ENCODE data around the gene KCNQ4.

KCNQ4 gene

DNA sequence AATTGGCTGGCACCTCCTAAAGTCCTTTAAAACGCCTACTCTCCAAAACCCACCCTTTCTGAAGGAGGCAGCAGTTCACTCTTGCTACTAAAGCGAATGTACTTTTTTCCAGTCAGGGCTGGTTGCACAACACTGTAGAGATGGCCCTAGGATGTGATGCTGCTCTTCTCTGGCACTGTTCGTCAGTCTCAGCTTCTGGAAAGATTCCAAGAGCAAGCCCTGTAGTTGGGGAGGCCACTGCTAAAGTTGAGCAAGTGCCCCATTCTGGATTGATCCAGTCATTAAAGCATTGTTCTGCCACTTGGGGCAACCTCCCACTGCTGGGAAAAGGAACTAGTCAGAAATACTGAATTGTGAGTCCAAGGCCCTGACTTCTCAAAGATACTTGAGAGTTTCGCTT lies 28.5 kb upstream of the KCNQ4 start:
- no peak for DNase-seq

DNA sequence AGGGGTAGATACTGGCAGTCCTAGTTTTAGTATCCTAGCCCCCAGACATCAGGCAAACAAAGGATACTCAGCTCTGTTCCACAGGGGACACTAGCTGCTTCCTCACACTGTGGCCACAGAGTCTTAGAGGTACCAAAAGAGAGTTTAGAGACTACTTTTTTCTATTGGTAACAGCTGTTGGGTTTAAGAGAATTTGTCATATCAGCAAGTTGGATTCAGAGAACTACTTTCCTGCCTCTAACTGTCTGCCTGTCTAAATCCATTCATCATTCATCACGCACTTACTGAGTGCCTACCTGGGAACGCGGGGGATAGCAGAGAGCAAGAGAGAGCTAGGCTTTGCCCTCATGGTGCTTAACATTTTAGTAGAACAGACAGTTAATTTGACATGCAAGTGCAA lies 27.1 kb upstream of the KCNQ4 start:
- no peak for DNase-seq

DNA sequence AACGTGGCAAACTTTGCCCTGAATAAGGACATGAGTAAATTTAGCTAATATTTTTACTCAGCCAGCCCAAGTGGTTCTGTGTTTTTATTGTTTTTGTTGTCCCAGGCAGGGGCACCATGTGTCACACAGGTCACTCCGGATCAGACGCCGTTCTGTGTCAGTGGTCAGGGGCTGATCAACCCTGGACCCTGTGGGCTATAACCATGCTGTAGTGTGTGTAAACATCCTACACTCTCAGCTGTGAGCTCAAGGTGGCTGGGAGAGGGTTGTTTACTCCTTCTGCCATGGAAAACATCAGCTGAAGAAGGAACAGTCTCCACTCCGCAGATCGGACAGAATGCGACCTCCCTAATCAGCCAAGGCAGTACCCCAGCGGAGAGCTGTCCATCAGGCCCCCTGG lies 26.5 kb upstream of the KCNQ4 start:
- no peak for DNase-seq

DNA sequence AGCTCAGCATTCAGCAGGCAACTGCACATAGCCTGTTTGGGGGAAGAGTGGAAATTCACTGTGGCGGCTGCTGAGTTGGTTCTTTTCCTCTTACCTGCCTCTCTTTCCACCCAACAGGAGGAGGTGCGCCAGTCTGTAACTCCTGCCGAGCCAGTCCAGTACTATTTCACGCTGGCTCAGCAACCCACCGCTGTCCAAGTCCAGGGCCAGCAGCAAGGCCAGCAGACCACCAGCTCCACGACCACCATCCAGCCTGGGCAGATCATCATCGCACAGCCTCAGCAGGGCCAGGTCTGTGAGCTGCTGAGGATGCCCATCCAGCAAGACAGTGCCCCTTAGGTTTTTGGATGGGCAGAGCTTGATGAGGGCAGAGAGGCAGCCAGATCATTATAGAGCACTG lies 25.6 kb upstream of the KCNQ4 start:
- DNase-seq = no peak

DNA sequence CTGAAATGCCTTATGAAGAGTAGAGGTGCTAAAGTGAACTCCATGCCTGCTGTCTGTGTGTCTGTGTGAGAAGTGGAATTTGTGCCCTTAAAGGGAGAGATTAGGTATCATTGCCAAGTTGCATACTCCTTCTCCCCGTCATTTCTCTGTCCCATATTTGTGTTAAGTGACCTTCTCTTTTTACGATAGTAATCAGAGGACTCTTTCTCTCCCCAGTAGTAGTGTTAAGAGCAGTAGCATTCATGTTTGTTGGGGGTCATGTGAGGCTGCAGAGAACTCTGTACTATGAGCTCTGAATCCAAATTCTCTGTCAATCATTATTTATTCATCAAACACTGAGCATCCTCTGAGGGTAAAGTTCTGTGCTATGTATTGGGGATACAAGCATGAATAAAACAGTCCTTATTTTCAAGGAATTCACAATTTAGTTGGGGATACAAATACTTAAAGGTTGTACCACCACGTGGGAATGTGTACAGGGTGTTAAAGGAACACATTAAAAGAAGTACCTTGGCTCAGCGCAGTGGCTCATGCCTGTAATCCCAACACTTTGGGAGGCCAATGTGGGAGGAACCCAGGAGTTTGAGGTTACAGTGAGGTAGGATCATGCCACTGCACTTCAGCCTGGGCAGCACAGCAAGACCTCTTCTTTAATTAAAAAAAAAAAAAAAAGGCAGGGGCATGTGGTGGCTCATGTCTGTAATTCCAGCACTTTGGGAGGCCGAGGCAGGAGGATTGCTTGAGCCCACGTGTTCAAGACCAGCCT lies 24.8 kb upstream of the KCNQ4 start:
- DNase-seq = no peak

DNA sequence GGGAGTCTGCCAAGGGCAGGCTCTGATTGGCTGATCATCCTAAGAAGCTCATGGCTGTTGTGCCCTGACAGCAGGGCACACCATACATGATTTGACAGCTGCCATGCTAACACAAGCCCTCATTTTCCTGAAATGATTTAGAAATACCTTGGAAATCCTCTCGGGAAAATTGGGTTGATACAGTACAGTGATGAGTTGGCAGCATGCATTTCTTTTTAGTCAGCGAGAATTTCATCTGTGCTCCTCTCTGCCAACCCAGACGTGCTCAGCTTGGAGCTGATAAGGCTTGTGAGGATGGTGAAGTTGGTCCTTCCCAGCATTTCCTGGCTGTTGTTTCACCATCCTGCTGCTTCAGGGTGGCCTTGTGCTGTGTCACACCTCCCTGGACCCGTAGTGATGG lies 22.6 kb upstream of the KCNQ4 start:
- no peak for DNase-seq

DNA sequence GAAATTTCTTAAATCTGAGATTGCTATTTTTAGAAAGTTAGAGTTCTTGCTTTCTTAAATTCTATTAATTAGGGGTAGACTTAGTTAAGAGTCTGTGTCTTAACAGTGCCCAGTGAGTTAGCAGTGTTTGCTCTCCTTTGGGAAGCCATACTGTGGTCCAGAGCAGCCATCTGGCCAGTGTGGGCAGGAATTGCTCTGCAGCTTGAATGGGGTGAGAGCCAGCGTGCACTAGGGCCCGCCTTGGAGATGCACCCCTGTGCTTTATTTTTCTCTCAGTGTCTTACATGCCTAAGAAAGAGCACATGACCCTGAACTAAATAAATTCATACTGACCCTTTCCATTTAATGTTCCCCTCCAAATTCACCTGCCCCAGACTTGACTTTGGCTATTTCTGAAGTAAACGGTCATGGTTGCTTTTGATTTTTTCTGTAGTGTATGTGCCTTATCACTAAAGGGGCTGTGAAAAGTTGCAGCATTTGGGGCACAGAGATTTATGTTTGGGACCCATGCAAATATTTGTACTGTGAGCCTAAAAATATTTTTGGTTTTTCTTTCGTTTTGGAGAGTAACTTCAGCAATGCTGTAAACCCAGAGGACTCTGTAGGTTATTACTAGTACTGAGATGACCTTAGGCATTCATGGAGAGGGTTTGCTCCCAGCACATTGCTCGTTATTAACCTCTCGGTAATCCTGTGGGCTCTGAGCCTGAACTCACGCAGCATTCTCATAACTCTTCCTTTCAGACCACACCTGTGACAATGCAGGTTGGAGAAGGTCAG lies 21.3 kb upstream of the KCNQ4 start:
- DNase-seq = no peak

DNA sequence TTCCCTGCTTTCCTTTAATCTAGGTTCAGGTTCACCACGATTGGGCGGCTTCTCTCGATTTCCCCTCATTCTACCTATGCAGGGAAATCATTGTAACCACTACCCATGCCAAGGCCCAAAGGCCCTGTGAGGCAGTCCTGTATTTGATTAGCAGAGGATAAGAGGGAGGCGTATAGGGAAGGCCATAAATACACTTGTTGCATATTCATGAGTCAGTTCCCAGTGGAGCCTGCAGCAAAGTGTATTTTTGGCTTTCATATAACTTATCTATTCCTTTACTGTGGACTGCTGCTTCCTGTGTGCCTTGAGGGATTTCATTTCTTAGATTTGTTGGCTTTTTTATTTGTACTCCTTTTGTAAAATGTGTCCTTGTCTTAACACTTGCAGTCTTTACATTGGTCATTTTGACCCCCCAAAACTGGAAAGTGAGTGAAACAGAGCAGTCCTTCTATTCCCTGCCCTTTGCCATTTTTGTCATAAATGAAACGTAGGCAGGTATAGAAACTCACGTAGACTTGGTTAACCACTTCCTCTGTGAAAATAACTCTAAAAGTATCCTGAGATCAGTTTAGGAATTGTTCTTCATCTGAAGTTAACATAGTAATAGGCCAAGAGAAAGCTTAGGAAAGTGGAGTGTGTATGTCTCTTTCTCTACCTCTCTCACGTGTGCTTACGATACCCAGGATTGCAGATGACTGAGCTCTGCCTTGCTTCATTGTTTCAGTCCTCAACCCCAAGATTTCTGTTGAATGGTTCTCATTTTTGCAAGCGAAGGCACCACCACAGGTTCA lies 19.6 kb upstream of the KCNQ4 start:
- no peak for DNase-seq

DNA sequence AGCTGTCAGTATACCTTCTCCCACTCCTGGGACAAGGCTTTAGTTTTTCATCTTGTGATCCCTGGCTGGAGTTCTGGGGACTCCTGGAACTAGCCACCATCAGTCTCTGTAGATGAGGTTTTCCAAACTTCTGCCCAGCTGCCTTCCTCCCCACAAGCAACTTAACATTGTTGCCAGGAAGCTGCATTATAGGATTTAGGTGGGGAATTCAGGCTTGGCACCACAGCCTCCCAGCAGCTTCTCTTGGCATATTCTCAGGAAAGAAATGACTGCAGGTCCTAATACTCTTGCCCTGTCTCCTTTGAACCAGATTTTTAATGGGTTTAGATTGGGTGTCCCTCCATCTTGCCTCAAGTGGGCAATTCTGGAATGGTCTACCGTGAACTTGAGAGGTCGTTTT lies 18.6 kb upstream of the KCNQ4 start:
- no peak for DNase-seq

DNA sequence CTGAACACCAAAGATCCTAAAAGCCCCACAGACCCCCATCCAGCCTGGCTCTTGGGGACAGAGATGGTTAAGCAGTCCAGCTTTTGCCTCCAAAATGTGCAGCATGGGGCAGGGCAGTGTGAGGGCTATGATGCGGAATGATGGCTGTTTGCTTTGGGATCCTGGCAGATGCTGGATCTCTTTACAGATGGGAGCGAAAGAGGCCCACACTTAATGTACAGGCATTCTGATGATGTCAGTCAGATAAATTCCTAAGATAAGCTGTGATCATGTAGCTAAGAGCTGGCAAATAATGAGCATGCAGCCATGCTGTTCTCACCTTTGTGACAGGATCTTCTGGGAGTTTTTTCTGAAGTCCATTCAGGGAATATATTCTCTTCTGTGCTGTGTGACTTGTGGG lies 17.6 kb upstream of the KCNQ4 start:
- no peak for DNase-seq

DNA sequence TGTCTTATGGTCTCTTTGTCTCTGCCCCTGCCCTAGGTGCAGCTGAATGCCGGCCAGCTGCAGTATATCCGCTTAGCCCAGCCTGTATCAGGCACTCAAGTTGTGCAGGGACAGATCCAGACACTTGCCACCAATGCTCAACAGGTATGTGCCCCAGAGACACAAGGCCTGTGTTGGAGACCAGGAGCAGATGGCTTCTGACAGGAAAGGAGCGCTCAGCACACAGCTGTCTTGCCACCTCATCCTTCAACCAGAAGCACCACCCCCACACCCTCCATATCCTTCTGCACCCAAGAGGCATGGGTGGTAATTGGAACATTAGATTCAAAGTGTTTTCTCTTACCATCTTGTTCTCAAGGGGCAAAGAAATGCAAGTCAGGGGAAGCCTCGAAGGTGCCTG lies 17.0 kb upstream of the KCNQ4 start:
- no peak for DNase-seq

DNA sequence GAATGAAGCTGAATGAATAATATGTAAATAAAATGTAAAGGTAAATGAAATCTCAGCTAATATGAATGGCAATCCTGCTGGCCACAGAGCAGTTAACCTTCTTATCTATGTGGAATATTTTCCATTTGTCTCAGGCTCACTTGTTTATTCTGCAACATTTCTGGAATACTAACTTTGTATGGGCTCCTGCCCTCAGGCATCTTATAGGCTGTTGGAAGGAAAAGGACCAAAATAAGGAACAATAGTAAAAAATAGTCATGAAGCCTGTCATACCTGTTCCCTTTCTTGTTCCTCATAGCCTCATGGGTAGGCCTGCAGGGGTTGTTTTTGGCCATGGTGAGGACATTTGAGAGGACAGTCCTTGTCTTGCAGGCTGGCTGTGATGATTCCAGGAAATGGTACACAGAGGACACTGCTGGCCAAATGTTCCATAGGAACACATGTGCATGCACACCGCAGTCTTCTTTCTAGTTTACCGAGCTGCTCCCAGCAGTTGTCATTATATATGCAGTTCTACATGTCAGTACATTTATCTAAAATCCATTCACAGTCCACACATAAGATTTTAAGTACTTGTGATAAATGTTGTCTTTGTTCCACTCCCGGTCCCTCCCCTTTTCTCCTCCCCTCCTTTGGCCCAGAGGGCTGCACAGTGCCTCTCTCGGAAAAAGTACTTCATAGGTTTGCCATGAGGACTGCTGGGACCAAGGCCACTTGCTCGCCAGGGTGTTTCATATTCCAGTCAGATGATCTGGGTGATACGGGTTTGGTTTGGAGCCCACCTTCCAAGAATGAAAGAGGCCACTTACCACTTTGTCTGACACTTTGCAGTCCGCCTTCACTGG lies 15.2 kb upstream of the KCNQ4 start:
- DNase-seq = no peak

DNA sequence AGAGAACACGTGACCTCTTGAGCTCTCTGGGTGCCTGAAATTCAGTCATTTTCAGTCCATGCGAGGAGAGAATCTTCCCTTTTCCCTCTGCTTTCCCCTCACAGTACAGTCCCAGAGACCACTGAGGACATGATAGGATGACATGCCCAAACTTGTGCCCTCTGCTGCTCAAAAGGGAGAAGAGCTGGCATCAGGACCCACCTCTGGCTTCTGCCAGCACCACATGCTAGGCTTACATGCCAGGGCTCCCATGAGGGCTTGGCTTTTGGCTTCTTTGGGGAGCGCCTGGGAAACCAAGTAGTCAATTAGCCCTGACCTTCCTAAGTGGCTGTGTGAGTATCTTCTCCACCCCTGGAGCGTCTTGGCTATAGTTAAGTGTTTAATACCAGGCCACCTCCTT lies 13.8 kb upstream of the KCNQ4 start:
- DNase-seq = no peak

DNA sequence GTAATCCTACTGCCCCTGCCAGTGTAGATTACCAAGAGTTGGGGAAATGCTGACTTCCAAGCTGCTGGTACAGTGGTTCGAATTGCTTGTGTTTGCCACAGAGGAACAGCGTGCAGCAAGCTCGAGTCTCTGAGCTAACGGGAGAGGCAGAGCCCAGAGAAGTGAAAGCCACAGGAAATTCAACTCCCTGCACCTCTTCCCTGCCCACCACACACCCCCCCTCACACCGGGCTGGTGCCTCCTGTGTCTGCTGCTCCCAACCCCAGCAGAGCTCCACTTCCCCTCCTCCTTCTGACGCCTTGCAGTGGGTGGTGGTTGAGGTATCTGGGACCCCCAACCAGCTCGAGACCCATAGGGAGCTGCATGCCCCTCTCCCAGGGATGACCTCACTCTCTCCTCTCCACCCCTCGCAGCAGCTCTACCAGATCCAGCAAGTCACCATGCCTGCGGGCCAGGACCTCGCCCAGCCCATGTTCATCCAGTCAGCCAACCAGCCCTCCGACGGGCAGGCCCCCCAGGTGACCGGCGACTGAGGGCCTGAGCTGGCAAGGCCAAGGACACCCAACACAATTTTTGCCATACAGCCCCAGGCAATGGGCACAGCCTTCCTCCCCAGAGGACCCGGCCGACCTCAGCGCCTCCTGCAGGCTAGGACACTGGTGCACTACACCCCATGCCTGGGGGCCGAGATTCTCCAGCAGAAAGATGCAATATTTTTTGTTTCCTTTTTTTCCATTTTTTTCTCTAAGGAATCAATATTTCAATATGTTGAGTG lies 13.1 kb upstream of the KCNQ4 start:
- DNase-seq = no peak

DNA sequence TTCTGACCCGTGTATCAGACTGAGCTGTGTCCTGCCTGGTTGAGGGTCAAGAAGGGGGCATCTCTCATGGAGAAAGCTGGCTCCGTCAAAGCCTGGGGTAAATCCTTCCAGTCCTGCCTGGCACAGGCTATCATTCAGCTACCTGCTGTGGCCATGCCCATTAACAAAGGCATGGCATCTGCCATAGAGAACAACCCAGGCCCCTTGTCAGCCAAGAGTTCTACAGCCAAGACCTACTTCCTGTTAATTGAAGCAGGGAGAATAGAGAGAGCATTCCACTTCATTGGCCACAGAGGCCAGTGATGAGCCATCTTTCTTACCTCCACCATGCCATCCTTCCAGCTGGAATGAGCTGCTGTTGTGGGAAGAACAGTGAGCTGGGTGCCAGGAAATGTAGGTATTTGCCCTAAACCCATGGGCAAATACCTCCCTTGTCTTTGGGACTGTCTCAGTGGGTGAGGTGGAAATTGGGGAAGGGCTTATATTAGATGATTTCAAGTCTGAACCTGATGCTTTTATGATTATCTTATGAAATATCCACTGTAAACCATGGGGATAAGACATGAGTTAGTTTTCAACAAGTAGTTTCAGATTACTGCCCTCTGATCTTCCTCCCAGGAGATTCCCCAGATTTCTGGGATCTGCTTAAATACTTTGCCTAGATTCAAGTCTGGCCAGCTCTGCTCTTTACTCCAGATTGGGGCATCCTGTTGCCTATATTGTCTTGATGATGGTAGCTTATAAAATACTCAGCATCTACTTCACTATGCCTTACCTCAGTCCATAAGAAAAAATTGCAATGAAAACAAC lies 11.2 kb upstream of the KCNQ4 start:
- no peak for DNase-seq

DNA sequence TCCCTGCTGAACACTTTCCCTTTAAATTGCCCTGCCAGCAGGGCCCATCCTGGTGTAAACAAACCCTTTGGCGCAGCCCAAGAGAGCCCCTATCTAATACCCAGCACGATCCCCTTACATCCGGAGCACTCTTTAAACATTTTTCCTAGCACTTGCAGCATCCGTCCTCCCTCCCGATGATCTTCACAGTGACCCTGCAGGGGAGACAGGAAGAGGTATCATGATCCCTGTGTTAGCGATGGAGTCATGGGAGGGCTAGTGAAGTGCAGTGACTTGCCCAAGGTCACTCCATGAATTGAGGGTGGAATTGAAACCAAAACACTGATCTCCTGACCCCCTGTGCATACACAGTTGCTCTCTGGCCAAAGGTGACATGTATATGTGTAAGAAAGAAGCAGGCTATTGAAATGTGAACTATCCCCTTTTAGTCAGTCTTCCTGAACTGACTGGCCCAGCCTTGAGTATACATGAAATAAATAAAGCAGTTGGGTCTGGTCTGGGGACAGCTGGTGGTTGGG lies 9.8 kb upstream of the KCNQ4 start:
- no peak for DNase-seq

DNA sequence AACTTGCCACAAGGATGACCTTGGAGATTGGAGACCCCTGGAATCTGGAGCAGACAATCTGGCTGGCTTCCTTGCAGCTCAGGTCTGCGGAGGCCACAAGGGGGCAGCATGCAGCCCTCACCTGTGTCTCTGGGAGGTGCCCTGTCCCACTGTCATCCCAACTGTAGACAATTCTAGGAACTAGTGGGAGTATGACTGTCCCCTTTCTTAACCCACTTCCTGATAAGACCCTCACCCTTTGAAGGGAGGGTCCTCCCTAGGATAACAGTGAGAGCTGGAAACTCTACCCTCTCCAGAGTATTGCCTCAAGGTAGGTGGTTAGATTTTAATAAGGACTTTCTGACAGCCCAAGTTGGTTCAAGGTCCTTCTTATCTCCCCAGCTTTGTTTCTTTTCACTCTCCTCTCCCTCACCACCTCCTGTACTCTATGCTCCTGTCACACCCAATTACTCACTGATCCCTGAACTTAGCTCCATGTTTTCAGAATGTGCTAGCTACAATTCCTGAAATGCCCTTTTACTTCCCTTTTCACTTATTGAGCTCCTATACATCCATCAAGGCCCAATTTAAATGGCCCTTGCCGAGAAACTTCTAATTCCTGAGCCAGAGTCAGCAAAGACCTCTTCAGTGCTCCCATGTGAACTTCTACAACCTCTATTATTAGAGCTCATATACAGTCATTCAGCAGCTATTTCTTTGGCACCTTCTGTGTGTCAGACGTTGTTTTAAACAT lies 9.2 kb upstream of the KCNQ4 start:
- DNase-seq = no peak

DNA sequence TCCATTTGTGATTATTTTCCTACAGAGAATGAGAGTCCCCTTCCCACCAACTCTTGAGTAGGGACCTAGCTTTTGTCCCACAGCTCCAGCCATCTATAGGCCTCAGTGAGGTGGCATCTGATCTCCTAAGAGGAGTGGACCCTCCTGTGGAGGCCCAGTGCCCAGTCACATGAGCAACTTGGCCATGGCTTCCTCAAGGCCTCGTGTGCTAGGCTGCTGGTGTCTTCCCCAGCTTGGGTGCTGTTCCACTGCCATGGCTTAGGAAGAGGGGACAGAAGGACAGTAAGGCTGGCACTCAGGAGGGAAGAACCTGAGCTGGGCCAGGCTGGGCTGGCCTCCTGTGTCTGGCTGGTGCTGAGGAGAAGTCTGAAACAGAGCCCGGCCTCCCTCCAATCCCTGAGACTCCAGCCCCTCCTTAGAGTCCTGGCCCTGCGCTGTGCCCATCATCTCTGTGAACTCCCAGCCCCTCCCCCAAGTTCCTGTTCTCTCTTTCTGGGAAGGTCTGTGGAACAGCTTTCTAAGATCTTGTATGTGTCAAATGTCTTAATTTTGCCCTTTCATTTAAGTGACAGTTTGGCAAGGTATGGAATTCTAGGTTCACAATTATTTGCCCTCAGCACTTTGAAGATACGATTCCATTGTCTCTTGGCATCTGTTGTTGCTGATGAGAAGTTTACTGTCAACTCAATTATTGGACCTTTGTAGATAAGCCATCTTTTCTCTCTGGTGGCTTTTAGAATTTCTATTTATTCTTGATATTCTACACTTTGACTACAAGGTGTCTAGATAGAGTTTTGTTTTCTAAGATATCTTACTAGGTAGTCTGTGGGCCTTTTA lies 7.1 kb upstream of the KCNQ4 start:
- DNase-seq = no peak
